HepG2 (cell line): ENCODE data around the gene BOLL. TPM values are rescaled to one million over a fixed set of nuclear protein-coding genes. Genes with fewer than 3 reads are reported as not detected.

ENCODE experiments used
- ARID2 ChIP-seq: sonication (generic); formaldehyde crosslinking; IDR thresholded peaks from 2 replicates; pipeline ENCODE4 v1.8.1; 2022; ENCODE audit warnings: mild to moderate bottlenecking, missing genetic modification reagents, borderline replicate concordance
- CBX1 ChIP-seq: IDR thresholded peaks from one replicate; pipeline ENCODE4 v1.6.1; 2016; ENCODE audit warnings: antibody characterized with exemption, low read depth
- CC2D1A ChIP-seq: sonication (generic); formaldehyde crosslinking; IDR thresholded peaks from 2 replicates; pipeline ENCODE4 v1.8.1; 2023; ENCODE audit warnings: mild to moderate bottlenecking, missing genetic modification reagents
- FOSL2 ChIP-seq: sonication (generic); formaldehyde crosslinking; IDR thresholded peaks from 2 replicates; pipeline ENCODE4 v1.4.0; 2020; ENCODE audit warnings: missing genetic modification reagents
- HNF4A ChIP-seq: sonication (generic); formaldehyde crosslinking; IDR thresholded peaks from 2 replicates; pipeline ENCODE4 v1.4.0; 2020; ENCODE audit warnings: missing genetic modification reagents
- HOXA5 ChIP-seq: sonication (generic); formaldehyde crosslinking; IDR thresholded peaks from 2 replicates; pipeline ENCODE4 v1.4.0; 2020; ENCODE audit warnings: missing genetic modification reagents
- IRX3 ChIP-seq: sonication (generic); formaldehyde crosslinking; IDR thresholded peaks from 2 replicates; pipeline ENCODE4 v1.8.1; 2023; ENCODE audit warnings: mild to moderate bottlenecking, low read depth, missing genetic modification reagents, borderline replicate concordance
- MATR3 ChIP-seq: sonication (generic); formaldehyde crosslinking; IDR thresholded peaks from 2 replicates; pipeline ENCODE4 v1.4.0; 2020; ENCODE audit warnings: missing genetic modification reagents
- NR2C2 ChIP-seq: sonication (generic); formaldehyde crosslinking; IDR thresholded peaks from 2 replicates; pipeline ENCODE4 v1.4.0; 2020; ENCODE audit warnings: missing genetic modification reagents, mild to moderate bottlenecking, moderate library complexity, borderline replicate concordance
- POLR2AphosphoS5 ChIP-seq: IDR thresholded peaks from 2 replicates; pipeline ENCODE4 v1.6.1; 2012; ENCODE audit warnings: low read depth, low read length
- STAT6 ChIP-seq: sonication (generic); formaldehyde crosslinking; IDR thresholded peaks from 2 replicates; pipeline ENCODE4 v1.4.0; 2020; ENCODE audit warnings: missing genetic modification reagents, mild to moderate bottlenecking, borderline replicate concordance
- TCF12 ChIP-seq, 2 experiments: fragments of 450-650 bp in 1 of 2; sonication (generic) in 1 of 2; formaldehyde crosslinking in 1 of 2; IDR thresholded peaks; 2 replicates each; pipeline versions ENCODE4 v1.6.1 to v1.8.0; 2017 to 2022; ENCODE audit warnings: antibody characterized with exemption in 1 of 2, mild to moderate bottlenecking in 1 of 2, missing genetic modification reagents in 1 of 2, moderate library complexity in 1 of 2
- ZFP62 ChIP-seq: sonication (generic); formaldehyde crosslinking; IDR thresholded peaks from 2 replicates; pipeline ENCODE4 v1.4.0; 2020; ENCODE audit warnings: missing genetic modification reagents
- ZNF124 ChIP-seq: sonication (generic); formaldehyde crosslinking; IDR thresholded peaks from 2 replicates; pipeline ENCODE4 v1.4.0; 2020; ENCODE audit warnings: missing genetic modification reagents
- ZNF205 ChIP-seq: IDR thresholded peaks from 2 replicates; pipeline ENCODE4 v1.6.1; 2018; ENCODE audit warnings: missing biosample characterization, missing genetic modification reagents
- ZNF292 ChIP-seq: sonication (generic); formaldehyde crosslinking; IDR thresholded peaks from 2 replicates; pipeline ENCODE4 v1.8.1; 2022; ENCODE audit warnings: mild to moderate bottlenecking, low read depth, missing genetic modification reagents, borderline replicate concordance
- ZNF337 ChIP-seq: sonication (generic); formaldehyde crosslinking; IDR thresholded peaks from 2 replicates; pipeline ENCODE4 v1.5.1; 2020; ENCODE audit warnings: missing genetic modification reagents, low read depth, mild to moderate bottlenecking, borderline replicate concordance
- ZNF468 ChIP-seq: sonication (generic); formaldehyde crosslinking; IDR thresholded peaks from 2 replicates; pipeline ENCODE4 v1.8.0; 2022; ENCODE audit warnings: mild to moderate bottlenecking, moderate library complexity, missing genetic modification reagents
- ZNF484 ChIP-seq: sonication (generic); formaldehyde crosslinking; IDR thresholded peaks from 2 replicates; pipeline ENCODE4 v1.5.1; 2020; ENCODE audit warnings: mild to moderate bottlenecking, low read depth, missing genetic modification reagents, borderline replicate concordance
- ZNF720 ChIP-seq: sonication (generic); formaldehyde crosslinking; IDR thresholded peaks from 2 replicates; pipeline ENCODE4 v1.4.0; 2020; ENCODE audit warnings: missing genetic modification reagents
- ZNF737 ChIP-seq: sonication (generic); formaldehyde crosslinking; IDR thresholded peaks from 2 replicates; pipeline ENCODE4 v1.5.0; 2020; ENCODE audit warnings: missing genetic modification reagents, mild to moderate bottlenecking, borderline replicate concordance
- ZNF747 ChIP-seq: sonication (generic); formaldehyde crosslinking; IDR thresholded peaks from 2 replicates; pipeline ENCODE4 v1.8.1; 2023; ENCODE audit warnings: missing genetic modification reagents, mild to moderate bottlenecking, borderline replicate concordance
- ZNF749 ChIP-seq: sonication (generic); formaldehyde crosslinking; IDR thresholded peaks from 2 replicates; pipeline ENCODE4 v1.8.0; 2022; ENCODE audit warnings: mild to moderate bottlenecking, missing genetic modification reagents, moderate library complexity, borderline replicate concordance
- ZNF775 ChIP-seq: sonication (generic); formaldehyde crosslinking; IDR thresholded peaks from 2 replicates; pipeline ENCODE4 v1.4.0; 2020; ENCODE audit warnings: missing genetic modification reagents, mild to moderate bottlenecking, moderate library complexity, borderline replicate concordance
- ZNF781 ChIP-seq: sonication (generic); formaldehyde crosslinking; IDR thresholded peaks from 2 replicates; pipeline ENCODE4 v1.5.1; 2020; ENCODE audit warnings: borderline replicate concordance, mild to moderate bottlenecking, missing genetic modification reagents; ENCODE audit errors: not compliant biosample characterization
- polyA plus RNA-seq, 8 experiments: library from polyadenylated mRNA; depleted of rRNA in 3 of 8; stranded (reverse) in 7 of 8; unstranded in 1 of 8; fragments of >200 nt; fragmentation: Illumina TruSeq in 4 of 8; extraction: Trizol in 4 of 8; gene quantifications; 2 replicates each; pipeline versions ENCODE4 v1.2.1 to v1.2.3, GENCODE V29; 2011 to 2016; ENCODE audit warnings: low read depth in 4 of 8, missing spikeins in 1 of 8, mixed read lengths in 1 of 8; ENCODE audit not compliant: insufficient read depth in 1 of 8
- total RNA-seq, 5 experiments: library from RNA; depleted of rRNA; stranded (reverse); fragments of >200 nt; fragmentation: Illumina TruSeq; extraction: Trizol; gene quantifications; 2 replicates each; pipeline ENCODE4 v1.2.3, GENCODE V29; 2016; ENCODE audit warnings: low read depth in 1 of 5
- TF ChIP-seq, protein P1 (sequence below): sonication (generic); formaldehyde crosslinking; conservative IDR thresholded peaks from 2 replicates; pipeline ENCODE4 v1.8.0; 2022; ENCODE audit warnings: missing genetic modification reagents

BOLL gene
- total and polyA plus RNA-seq, 2 of the 13 experiments (the other 11 are each of a cell fraction or from before 2014, with no cell fraction given), result not detected

DNA sequence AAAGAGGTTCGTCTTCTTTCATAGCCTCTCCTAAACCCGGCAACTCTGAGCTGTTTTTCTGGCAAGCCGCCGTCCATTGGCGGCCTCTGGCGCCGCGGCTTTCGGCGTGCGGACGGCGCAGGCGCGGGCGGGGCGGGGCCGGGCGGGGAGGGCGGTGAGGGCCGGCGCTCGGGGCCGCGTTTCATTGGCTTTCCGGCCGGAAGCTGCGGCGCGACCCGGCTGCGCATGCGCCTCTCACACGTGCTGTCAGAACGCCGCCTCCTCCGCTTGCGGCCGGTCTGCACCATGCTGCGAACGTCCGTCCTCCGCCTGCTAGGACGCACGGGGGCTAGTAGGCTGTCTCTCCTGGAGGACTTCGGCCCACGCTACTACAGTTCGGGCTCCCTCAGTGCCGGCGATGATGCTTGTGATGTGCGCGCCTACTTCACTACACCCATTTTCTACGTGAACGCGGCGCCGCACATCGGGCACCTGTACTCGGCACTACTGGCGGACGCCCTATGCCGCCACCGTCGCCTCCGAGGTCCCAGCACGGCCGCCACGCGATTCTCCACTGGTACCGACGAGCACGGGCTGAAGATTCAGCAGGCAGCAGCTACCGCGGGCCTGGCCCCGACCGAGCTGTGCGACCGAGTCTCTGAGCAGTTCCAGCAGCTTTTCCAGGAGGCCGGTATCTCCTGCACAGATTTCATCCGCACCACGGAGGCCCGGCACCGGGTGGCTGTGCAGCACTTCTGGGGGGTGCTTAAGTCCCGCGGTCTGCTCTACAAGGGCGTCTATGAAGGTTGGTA is 79.8 kb downstream of the BOLL start, which contains the start of gene MARS2 (continued):
- TF ChIP-seq ZNF292 (CRISPR knock-in tag) (peak; percentile 95), ZFP62 (CRISPR knock-in tag) (no peak), FOSL2 (no peak; the same call in 1 of the 2 replicates), ZNF124 (CRISPR knock-in tag) (no peak), ZNF749 (CRISPR knock-in tag) (peak; percentile 48; the same call in 1 of the 2 replicates), ZNF468 (CRISPR knock-in tag) (no peak), ZNF205 (no peak; the same call in 1 of the 2 replicates), ZNF720 (CRISPR knock-in tag) (no peak), POLR2AphosphoS5 (peak; percentile 95), HNF4A (peak; percentile 18; the same call in 1 of the 2 replicates), ZNF484 (CRISPR knock-in tag) (no peak; the same call in 1 of the 2 replicates), STAT6 (CRISPR knock-in tag) (0 out of 2 replicates have a peak, but pooled peaks have one; percentile 52), CBX1 (peak; percentile 93), TCF12 (IDR thresholded peaks at IDR 0.05) (no peak), TCF12 (CRISPR knock-in tag; IDR thresholded peaks at IDR 0.05) (peak; percentile 72; the same call in 1 of the 2 replicates), ZNF775 (no peak), MATR3 (no peak), ZNF781 (CRISPR knock-in tag) (peak; percentile 31), ZNF737 (CRISPR knock-in tag) (no peak; the same call in 1 of the 2 replicates), ARID2 (no peak), NR2C2 (CRISPR knock-in tag) (peak; percentile 52; the same call in 1 of the 2 replicates), ZNF747 (CRISPR knock-in tag) (no peak; the same call in 1 of the 2 replicates), IRX3 (CRISPR knock-in tag) (no peak), ZNF337 (CRISPR knock-in tag) (no peak; the same call in 1 of the 2 replicates), HOXA5 (CRISPR knock-in tag) (peak; percentile 86; the same call in 1 of the 2 replicates), CC2D1A (CRISPR knock-in tag) (peak; percentile 86; the same call in 1 of the 2 replicates)
- TF ChIP-seq, protein P1, sequence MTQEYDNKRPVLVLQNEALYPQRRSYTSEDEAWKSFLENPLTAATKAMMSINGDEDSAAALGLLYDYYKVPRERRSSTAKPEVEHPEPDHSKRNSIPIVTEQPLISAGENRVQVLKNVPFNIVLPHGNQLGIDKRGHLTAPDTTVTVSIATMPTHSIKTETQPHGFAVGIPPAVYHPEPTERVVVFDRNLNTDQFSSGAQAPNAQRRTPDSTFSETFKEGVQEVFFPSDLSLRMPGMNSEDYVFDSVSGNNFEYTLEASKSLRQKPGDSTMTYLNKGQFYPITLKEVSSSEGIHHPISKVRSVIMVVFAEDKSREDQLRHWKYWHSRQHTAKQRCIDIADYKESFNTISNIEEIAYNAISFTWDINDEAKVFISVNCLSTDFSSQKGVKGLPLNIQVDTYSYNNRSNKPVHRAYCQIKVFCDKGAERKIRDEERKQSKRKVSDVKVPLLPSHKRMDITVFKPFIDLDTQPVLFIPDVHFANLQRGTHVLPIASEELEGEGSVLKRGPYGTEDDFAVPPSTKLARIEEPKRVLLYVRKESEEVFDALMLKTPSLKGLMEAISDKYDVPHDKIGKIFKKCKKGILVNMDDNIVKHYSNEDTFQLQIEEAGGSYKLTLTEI (CRISPR knock-in tag), result no peak
